Measurements from ENCODE around the gene SASH1. TPM values are rescaled to one million over a fixed set of nuclear protein-coding genes. Genes with fewer than 3 reads are reported as not detected.
A peak's percentile ranks its signal among the peaks of the same experiment; 100 is the strongest.

Gene SASH1
- total RNA-seq, 1 donor from 2014 or later = 28.7 TPM

DNA sequence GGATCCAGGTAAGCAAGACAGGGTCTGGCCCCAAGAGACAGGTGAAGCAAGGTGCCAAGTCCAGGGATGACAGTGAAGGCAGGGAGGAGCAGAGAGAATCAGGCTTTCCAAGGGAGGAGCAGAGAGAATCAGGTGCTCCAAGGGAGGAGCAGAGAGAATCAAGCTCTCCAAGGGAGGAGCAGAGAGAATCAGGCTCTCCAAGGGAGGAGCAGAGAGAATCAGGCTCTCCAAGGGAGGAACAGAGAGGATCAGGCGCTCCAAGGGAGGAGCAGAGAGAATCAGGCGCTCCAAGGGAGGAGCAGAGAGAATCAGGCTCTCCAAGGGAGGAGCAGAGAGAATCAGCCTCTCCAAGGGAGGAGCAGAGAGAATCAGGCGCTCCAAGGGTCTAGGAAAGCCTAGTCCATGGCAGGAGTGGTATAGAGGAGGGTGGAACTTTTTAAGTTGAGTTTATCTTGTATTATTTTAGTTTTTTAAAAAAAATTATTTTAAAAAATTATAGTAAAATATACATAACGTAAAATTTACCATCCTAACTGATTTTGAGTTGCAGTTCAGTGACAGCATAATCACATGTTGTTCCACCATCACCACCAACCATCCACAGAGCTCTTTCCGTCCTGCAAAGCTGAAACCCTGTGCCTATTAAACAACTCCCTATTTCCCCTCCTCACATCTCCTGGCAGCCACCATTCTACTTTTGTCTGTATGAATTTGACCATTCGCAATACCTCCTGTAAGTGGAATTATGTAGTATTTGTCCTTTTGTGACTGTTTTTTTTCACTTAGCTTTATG, 64.1 kb downstream of the SASH1 start:
- no peaks in the 10 kb centered on the region for H3K4me1 Mint-ChIP-seq
- H3K4me3 Mint-ChIP-seq = no peak overlapping the region
- no peak for DNase-seq (ENCODE audit: low spot score in 2 of 2, unreplicated experiment in 2 of 2)
- TF ChIP-seq, protein P1, sequence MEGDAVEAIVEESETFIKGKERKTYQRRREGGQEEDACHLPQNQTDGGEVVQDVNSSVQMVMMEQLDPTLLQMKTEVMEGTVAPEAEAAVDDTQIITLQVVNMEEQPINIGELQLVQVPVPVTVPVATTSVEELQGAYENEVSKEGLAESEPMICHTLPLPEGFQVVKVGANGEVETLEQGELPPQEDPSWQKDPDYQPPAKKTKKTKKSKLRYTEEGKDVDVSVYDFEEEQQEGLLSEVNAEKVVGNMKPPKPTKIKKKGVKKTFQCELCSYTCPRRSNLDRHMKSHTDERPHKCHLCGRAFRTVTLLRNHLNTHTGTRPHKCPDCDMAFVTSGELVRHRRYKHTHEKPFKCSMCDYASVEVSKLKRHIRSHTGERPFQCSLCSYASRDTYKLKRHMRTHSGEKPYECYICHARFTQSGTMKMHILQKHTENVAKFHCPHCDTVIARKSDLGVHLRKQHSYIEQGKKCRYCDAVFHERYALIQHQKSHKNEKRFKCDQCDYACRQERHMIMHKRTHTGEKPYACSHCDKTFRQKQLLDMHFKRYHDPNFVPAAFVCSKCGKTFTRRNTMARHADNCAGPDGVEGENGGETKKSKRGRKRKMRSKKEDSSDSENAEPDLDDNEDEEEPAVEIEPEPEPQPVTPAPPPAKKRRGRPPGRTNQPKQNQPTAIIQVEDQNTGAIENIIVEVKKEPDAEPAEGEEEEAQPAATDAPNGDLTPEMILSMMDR (IDR thresholded peaks at IDR 0.05; ENCODE audit: unreplicated experiment) = no peak
- H3K9me3 Mint-ChIP-seq = peaks cover 4% of the 10 kb centered on the region
- H3K27me3 Mint-ChIP-seq (ENCODE audit: low read depth) = no peaks in the 10 kb centered on the region
- peaks cover 2% of the 10 kb centered on the region for H3K36me3 Mint-ChIP-seq
- H3K27ac Mint-ChIP-seq = no peak overlapping the region

GRCh38 chr6:148407372-148407771, 64.7 kb downstream of the SASH1 start:
- H3K27ac Mint-ChIP-seq = no peak overlapping the region
- H3K9me3 Mint-ChIP-seq = peaks cover 4% of the 10 kb centered on the region
- no peaks in the 10 kb centered on the region for H3K4me1 Mint-ChIP-seq
- TF ChIP-seq, protein P1 (IDR thresholded peaks at IDR 0.05; ENCODE audit: unreplicated experiment) = no peak
- H3K27me3 Mint-ChIP-seq (ENCODE audit: low read depth) = no peaks in the 10 kb centered on the region
- H3K4me3 Mint-ChIP-seq = no peak overlapping the region
- peaks cover 2% of the 10 kb centered on the region for H3K36me3 Mint-ChIP-seq
- no peak for DNase-seq (ENCODE audit: low spot score in 2 of 2, unreplicated experiment in 2 of 2)

- Mint-ChIP-seq H3K4me3 (no peak overlapping the region), H3K27ac (no peak overlapping the region), H3K36me3 (peaks cover under 1% of the 10 kb centered on the region), H3K4me1 (peaks cover 35% of the 10 kb centered on the region), H3K9me3 (peaks cover 2% of the 10 kb centered on the region), H3K27me3 (ENCODE audit: low read depth) (no peaks in the 10 kb centered on the region)
- TF ChIP-seq, protein P1 (IDR thresholded peaks at IDR 0.05; ENCODE audit: unreplicated experiment) = no peak
- DNase-seq (ENCODE audit: low spot score in 2 of 2, unreplicated experiment in 2 of 2) = no peak
These were observed 70.9 kb downstream of the SASH1 start for GRCh38 chr6:148413321-148414091.

- TF ChIP-seq, protein P1 (IDR thresholded peaks at IDR 0.05; ENCODE audit: unreplicated experiment) = no peak
- Mint-ChIP-seq H3K36me3 (no peaks in the 10 kb centered on the region), H3K4me3 (no peak overlapping the region), H3K27me3 (ENCODE audit: low read depth) (no peaks in the 10 kb centered on the region), H3K9me3 (no peaks in the 10 kb centered on the region), H3K4me1 (peaks cover 35% of the 10 kb centered on the region), H3K27ac (no peak overlapping the region)
- DNase-seq (ENCODE audit: low spot score in 2 of 2, unreplicated experiment in 2 of 2) = no peak
These were observed 71.5 kb downstream of the SASH1 start for GRCh38 chr6:148414092-148414489.

- no peak for DNase-seq (ENCODE audit: low spot score in 2 of 2, unreplicated experiment in 2 of 2)
- Mint-ChIP-seq H3K4me3 (no peak overlapping the region), H3K27ac (peak overlapping the region; percentile 65), H3K27me3 (ENCODE audit: low read depth) (no peaks in the 10 kb centered on the region), H3K9me3 (no peaks in the 10 kb centered on the region), H3K36me3 (no peaks in the 10 kb centered on the region), H3K4me1 (peaks cover 40% of the 10 kb centered on the region)
- TF ChIP-seq, protein P1 (IDR thresholded peaks at IDR 0.05; ENCODE audit: unreplicated experiment) = no peak
These were observed 72.2 kb downstream of the SASH1 start for GRCh38 chr6:148414836-148415235.
